HUES6 (cell line): ENCODE data around the gene NAA11.

ENCODE experiments used
- H3K27ac ChIP-seq: 2 replicates; pipeline ENCODE4 v1.7.0; 2013; ENCODE audit warnings: low read depth, mild to moderate bottlenecking, low read length, inconsistent platforms
- H3K27me3 ChIP-seq: 2 replicates; pipeline ENCODE4 v1.6.1; 2013; ENCODE audit warnings: low read length; ENCODE audit not compliant: control insufficient read depth, insufficient read depth
- H3K36me3 ChIP-seq: 2 replicates; pipeline ENCODE4 v1.6.1; 2013; ENCODE audit warnings: low read length; ENCODE audit not compliant: control insufficient read depth, insufficient read depth
- H3K4me1 ChIP-seq: 2 replicates; pipeline ENCODE4 v1.6.1; 2013; ENCODE audit warnings: low read length; ENCODE audit not compliant: control insufficient read depth, insufficient read depth
- H3K4me3 ChIP-seq: 2 replicates; pipeline ENCODE4 v1.5.1; 2013; ENCODE audit warnings: low read depth, low read length
- H3K9ac ChIP-seq: one replicate; pipeline ENCODE4 v1.6.1; 2013; ENCODE audit warnings: mild to moderate bottlenecking, low read length
- H3K9me3 ChIP-seq: 2 replicates; pipeline ENCODE4 v1.6.1; 2013; ENCODE audit warnings: low read depth, low read length; ENCODE audit not compliant: control insufficient read depth, insufficient read depth

NAA11 gene

DNA sequence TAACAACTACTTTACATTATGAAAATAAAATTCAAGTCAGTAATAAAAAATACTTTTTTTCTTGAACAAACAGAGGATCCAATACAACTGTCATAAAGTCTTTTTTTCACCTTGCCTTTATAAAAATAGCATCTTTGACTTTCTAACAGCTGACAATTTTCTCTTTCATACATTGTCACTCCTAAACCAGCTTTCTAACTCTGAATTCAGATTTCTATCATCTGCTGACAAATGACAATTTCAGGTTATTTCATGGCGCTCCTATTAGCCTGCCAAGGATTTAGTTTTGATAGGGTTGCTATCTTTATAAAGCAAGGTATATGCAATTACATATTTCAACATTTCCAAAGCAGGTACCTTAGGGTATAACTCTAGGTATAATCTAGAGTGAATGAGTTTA is 14.6 kb downstream of the NAA11 start:
- no peaks in the 10 kb centered on the region for H3K4me1 ChIP-seq
- no peaks in the 10 kb centered on the region for H3K9me3 ChIP-seq
- H3K36me3 ChIP-seq, result no peaks in the 10 kb centered on the region
- no peak overlapping the region for H3K4me3 ChIP-seq
- H3K27me3 ChIP-seq, result no peaks in the 10 kb centered on the region
- no peak overlapping the region for H3K9ac ChIP-seq
- H3K27ac ChIP-seq, result no peak overlapping the region

DNA sequence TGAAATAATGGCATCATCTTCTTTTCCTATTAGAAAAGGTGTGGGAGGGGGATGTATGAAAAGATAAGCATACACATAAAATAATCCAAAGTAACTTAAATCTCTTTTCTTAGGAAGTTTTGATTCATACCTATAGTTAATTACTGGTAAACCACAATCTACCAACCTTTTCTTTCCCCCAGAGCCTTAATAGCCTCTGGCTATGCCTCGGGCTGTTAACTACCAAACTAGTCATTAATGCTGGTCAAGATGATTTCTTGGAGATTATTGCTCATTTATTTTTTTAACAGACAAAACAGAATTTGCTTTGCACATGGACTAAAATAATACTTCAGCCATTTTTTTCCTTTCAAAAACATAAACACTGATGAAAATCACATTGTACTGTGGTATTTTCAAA is 16.9 kb downstream of the NAA11 start:
- H3K9ac ChIP-seq, result no peak overlapping the region
- no peaks in the 10 kb centered on the region for H3K36me3 ChIP-seq
- no peaks in the 10 kb centered on the region for H3K27me3 ChIP-seq
- no peaks in the 10 kb centered on the region for H3K9me3 ChIP-seq
- H3K4me3 ChIP-seq, result no peak overlapping the region
- no peaks in the 10 kb centered on the region for H3K4me1 ChIP-seq
- H3K27ac ChIP-seq, result no peak overlapping the region

DNA sequence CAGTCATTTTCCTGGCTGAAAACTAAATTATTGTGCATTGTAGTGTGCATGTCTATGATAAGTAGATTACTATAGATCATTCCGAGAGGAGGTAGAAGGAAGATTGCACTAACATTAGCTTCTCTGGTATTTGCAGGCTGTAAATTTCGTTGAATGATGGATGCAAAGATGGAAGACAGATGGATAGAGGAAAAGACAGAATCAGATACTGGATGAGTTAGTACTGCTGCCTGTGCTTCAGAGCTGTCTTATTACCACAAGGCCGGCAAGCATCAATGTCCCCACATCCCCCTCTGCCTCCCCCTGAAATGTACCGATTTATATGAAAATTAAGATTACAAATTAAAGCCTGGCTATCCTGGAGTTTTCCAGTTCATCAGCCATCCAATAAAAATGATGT is 17.7 kb downstream of the NAA11 start:
- Histone ChIP-seq H3K27ac (no peak overlapping the region), H3K27me3 (no peaks in the 10 kb centered on the region), H3K4me1 (no peaks in the 10 kb centered on the region), H3K9ac (no peak overlapping the region), H3K9me3 (no peaks in the 10 kb centered on the region), H3K4me3 (no peak overlapping the region), H3K36me3 (no peaks in the 10 kb centered on the region)

DNA sequence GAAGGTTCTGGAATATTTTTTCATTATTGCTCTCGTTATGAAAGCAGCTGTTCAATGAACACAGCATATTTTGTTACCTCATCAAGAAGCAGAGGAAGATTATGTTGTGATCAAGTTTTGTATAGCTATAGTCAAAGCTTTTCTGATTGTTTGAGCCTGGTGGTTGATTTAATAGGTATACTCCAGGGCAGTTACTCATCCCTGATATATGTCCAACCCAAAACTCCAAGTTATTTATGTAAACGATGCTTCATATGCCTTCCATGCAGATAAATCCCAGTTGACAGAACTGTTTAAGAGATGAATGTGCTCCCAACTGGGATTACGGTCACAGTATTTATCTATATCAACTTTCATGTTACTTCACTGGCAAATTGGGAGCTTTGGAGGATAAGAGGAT is 19.1 kb downstream of the NAA11 start:
- no peaks in the 10 kb centered on the region for H3K4me1 ChIP-seq

DNA sequence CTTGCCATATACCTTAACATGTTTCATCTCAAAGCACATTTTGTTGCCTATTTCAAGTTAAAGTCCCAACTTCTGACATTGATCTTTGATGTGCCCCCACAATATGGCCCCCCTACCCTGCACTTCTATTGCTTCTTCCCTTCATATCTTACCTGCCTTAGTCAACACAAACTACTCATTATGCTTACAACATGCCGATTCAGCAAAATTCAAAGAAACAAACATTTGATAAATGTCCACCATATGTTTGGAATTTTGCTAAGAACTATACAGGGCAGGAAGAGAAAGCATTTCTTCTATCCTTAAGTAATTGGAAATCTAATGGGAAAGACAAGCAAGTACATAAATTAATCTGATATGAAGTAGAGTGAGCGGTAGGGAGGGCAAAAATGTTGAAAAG is 25.6 kb downstream of the NAA11 start:
- H3K36me3 ChIP-seq, result no peaks in the 10 kb centered on the region
- no peak overlapping the region for H3K4me3 ChIP-seq
- H3K9ac ChIP-seq, result no peak overlapping the region
- H3K9me3 ChIP-seq, result no peaks in the 10 kb centered on the region
- no peaks in the 10 kb centered on the region for H3K27me3 ChIP-seq
- H3K27ac ChIP-seq, result no peak overlapping the region
- H3K4me1 ChIP-seq, result no peaks in the 10 kb centered on the region

More for the DNA sequence above, 19.1 kb downstream of the NAA11 start:
- no peak overlapping the region for H3K4me3 ChIP-seq
- no peak overlapping the region for H3K9ac ChIP-seq
- H3K9me3 ChIP-seq, result no peaks in the 10 kb centered on the region
- H3K27me3 ChIP-seq, result no peaks in the 10 kb centered on the region
- no peak overlapping the region for H3K27ac ChIP-seq
- no peaks in the 10 kb centered on the region for H3K36me3 ChIP-seq

DNA sequence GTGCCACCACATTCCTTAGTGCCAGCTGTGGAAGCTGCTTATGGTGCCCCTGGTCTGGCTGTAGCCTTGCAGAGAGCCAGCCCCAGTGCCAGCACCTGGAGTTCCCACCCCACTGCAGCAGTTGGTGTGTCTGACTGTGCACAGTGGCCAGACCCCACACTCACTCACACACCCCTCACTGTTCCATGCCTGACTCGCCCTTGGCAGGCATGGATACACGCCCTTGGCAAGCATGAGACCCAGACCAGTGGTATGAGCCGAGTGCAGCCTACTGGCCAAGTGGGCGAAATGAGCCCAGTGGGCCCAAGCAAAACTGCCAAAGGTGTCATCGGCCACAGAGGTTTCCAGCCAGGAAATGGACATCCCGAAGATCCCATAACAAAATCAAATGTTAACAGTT is 27.4 kb downstream of the NAA11 start:
- Histone ChIP-seq H3K9me3 (no peaks in the 10 kb centered on the region), H3K9ac (no peak overlapping the region), H3K27me3 (no peaks in the 10 kb centered on the region), H3K4me3 (no peak overlapping the region), H3K27ac (no peak overlapping the region), H3K4me1 (no peaks in the 10 kb centered on the region), H3K36me3 (no peaks in the 10 kb centered on the region)

DNA sequence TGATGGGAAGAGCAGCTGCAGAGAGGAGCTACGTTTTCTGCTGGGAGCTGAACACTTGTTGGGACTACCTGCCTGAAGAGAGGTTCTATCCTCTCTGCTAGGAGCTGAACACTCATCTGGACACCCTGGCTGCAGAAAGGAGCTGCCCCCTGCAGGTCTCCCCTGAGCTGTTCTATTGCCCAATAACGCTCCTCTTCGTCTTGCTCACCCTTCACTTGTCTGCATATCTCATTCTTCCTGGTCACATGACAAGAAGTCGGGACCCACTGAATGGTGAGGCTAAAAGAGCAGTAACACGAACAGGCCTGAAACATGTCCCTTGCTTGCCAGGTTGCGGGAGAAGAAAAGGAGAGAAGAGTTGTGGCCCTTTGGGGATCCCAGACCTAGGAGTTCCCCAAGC is 27.8 kb downstream of the NAA11 start:
- Histone ChIP-seq H3K4me1 (no peaks in the 10 kb centered on the region), H3K36me3 (no peaks in the 10 kb centered on the region), H3K4me3 (no peak overlapping the region), H3K9ac (no peak overlapping the region), H3K27me3 (no peaks in the 10 kb centered on the region), H3K27ac (no peak overlapping the region), H3K9me3 (no peaks in the 10 kb centered on the region)

DNA sequence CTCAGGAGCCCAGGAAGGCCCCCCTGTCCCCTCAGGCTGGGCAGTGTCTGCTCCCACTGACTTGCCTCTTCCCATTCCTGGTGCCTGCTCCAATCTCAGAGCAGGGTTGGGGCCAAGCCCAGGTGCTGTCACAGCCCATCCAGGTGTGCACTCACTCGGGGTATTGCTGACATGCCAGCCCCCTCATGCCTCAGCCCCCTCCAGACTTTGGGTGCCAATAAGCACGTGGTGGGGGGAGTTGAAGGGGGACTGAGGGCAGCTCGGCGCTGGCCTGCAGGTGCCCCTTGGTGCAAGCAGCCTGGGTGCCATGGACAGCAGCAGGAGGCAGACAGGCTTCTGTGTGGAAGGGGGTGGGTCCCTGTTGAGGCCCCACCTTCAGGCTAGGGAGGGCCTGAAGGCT is 28.4 kb downstream of the NAA11 start:
- Histone ChIP-seq H3K27ac (no peak overlapping the region), H3K9me3 (no peaks in the 10 kb centered on the region), H3K4me1 (no peaks in the 10 kb centered on the region), H3K27me3 (no peaks in the 10 kb centered on the region), H3K9ac (no peak overlapping the region), H3K36me3 (no peaks in the 10 kb centered on the region), H3K4me3 (no peak overlapping the region)

DNA sequence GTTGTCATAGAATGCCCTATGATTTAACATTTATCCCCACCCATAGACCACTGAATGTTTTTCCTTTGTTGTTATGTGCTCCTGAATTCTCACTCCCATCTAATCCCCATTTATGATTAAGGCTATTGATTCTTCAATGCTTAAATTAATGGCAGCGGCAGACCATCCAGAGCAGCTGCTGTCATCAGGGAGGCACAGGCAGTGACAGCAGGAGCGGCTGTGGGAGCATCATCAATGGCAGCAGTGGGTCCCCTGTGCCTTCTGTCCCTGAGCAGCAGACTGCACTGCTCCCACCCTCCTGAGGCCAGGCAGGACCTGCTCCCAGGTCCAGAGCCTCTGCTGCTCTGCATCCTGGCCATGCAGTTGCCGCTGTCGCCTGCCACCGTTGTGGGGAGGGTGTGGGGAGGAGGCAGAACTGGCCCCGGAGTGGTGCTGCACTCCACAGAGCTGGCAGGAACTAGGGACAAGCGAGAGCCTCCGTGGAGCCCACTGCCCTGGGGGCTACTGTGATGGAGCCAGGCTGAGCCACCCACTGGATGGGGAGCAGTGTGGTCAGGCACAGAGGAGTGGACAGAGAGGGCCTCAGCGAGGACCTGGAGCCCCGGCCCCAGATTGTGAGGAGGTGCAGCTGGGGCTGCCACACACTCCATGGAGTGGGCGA is 29.0 kb downstream of the NAA11 start:
- Histone ChIP-seq H3K27ac (no peak overlapping the region), H3K4me3 (no peak overlapping the region), H3K9me3 (no peaks in the 10 kb centered on the region), H3K9ac (no peak overlapping the region), H3K36me3 (no peaks in the 10 kb centered on the region), H3K27me3 (no peaks in the 10 kb centered on the region), H3K4me1 (no peaks in the 10 kb centered on the region)

DNA sequence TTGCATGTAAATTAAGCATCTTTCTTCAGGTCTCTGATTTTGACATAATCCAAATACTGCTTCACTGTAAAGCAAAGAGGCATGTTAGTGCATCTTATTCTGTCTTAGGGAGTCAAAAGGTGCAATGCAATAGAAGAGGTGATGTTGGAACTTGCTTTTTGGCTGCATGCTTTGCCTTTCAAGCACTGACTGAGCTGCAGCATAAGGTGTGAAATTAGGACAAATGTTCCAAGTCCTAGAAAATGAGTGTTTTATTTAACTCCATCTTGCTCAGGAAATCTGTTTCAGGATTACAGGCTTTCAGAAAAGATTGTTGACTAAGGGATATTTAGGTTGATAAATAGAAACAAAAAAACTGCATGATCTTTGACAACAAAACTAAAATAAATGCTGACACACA is 30.8 kb downstream of the NAA11 start:
- no peaks in the 10 kb centered on the region for H3K9me3 ChIP-seq
- no peak overlapping the region for H3K9ac ChIP-seq
- H3K27me3 ChIP-seq, result no peaks in the 10 kb centered on the region
- H3K27ac ChIP-seq, result no peak overlapping the region
- H3K4me1 ChIP-seq, result no peaks in the 10 kb centered on the region
- H3K36me3 ChIP-seq, result no peaks in the 10 kb centered on the region
- no peak overlapping the region for H3K4me3 ChIP-seq

DNA sequence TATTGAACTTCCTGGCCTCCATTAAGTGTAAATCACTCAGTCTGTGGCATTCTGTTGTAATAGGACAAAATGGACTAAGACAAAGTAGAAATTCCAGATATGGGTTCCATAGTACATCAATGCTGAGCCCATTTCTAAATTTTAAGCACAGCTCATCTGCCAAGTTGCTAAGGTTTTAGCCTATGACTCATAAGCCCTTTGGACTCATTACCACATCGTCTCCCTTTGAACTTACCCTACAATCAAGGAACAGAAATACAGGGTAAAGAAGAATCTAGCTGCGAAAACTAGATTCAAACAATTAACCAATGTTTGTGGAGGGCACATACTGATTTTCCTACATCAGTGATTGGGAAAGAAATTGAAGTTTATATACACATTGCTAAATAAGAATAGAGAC is 31.8 kb downstream of the NAA11 start:
- Histone ChIP-seq H3K4me3 (no peak overlapping the region), H3K27ac (no peak overlapping the region), H3K36me3 (no peaks in the 10 kb centered on the region), H3K4me1 (no peaks in the 10 kb centered on the region), H3K9ac (no peak overlapping the region), H3K9me3 (no peaks in the 10 kb centered on the region), H3K27me3 (no peaks in the 10 kb centered on the region)

DNA sequence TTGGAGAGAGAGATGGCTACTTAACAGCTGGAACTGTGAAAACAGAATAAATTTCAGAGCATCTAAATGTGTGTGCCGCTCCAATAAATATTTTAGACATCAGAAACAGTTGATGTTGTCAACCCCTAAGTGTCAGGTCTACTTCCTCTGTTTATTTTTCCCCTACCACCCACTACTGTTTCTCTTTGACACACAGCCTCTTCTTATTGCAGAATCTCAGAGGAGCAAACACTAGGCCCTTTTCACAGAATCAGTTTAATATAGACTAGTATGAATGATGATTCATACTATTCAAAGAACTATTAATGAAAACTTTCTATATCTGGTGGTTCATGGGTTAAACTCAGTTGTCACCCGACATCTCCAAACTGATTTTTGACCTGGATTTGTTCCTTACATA is 33.9 kb downstream of the NAA11 start:
- Histone ChIP-seq H3K27me3 (no peaks in the 10 kb centered on the region), H3K9ac (no peak overlapping the region), H3K36me3 (no peaks in the 10 kb centered on the region), H3K9me3 (no peaks in the 10 kb centered on the region), H3K4me1 (no peaks in the 10 kb centered on the region), H3K4me3 (no peak overlapping the region), H3K27ac (no peak overlapping the region)
